PC-3 (cell line): ENCODE data around the gene HEATR3. TPM values are rescaled to one million over a fixed set of nuclear protein-coding genes. Genes with fewer than 3 reads are reported as not detected.
"Not testable (repeated sequence)": the region's sequence is repeated elsewhere in the genome, so short reads cannot be mapped to it uniquely, and the experiment has no call there.

Experiments
- ATAC-seq: fragments of 200-7000 bp; cut with Tn5 transposase; 2 replicates; pipeline ENCODE4 v1.9.1; 2020; ENCODE audit warnings: mild to moderate bottlenecking, moderate library complexity
- BruUV-seq: library from RNA; stranded (reverse); fragments of 400-500 nt; replicated peaks from 2 replicates; lab custom pipeline; 2021; lab: Mats Ljungman, UMichigan
- CTCF ChIA-PET: fragments of 300-600 bp; sonication (Branson Sonifier 250); formaldehyde crosslinking; loops from one replicate; lab custom pipeline; 2022; ENCODE audit warnings: antibody characterized with exemption; lab: Charles Lee
- POLR2A ChIA-PET: fragments of 300-600 bp; sonication (Branson Sonifier 250); formaldehyde crosslinking; loops from one replicate; lab custom pipeline; 2022; ENCODE audit warnings: antibody characterized with exemption; ENCODE audit not compliant: unreplicated experiment; lab: Charles Lee
- DNase-seq: peaks from one replicate; pipeline ENCODE4 v3.0.0-alpha.2; 2015
- H2AFZ ChIP-seq: fragments of 300-600 bp; sonication (generic); 2 replicates; pipeline ENCODE4 v1.6.0; 2016; ENCODE audit warnings: antibody characterized with exemption, low read length
- H3F3A ChIP-seq: fragments of 300-600 bp; sonication (generic); one replicate; pipeline ENCODE4 v1.6.0; 2017; ENCODE audit warnings: antibody characterized with exemption, low read length, control low read depth, mild to moderate bottlenecking; ENCODE audit not compliant: unreplicated experiment
- H3K27ac ChIP-seq: fragments of 300-600 bp; sonication (generic); 2 replicates; pipeline ENCODE4 v1.5.1; 2016; ENCODE audit warnings: mild to moderate bottlenecking, low read length
- H3K27me3 ChIP-seq: fragments of 300-600 bp; sonication (generic); 2 replicates; pipeline ENCODE4 v1.6.1; 2016; ENCODE audit warnings: low read length, mixed read lengths
- H3K36me3 ChIP-seq: fragments of 300-600 bp; sonication (generic); 2 replicates; pipeline ENCODE4 v1.6.1; 2016; ENCODE audit warnings: low read depth, mixed run types, low read length, mixed read lengths
- H3K4me1 ChIP-seq: fragments of 300-600 bp; sonication (generic); 2 replicates; pipeline ENCODE4 v1.5.1; 2016; ENCODE audit warnings: low read length; ENCODE audit not compliant: insufficient read depth
- H3K4me2 ChIP-seq: fragments of 300-600 bp; sonication (generic); 2 replicates; pipeline ENCODE4 v1.6.0; 2016; ENCODE audit warnings: low read length
- H3K4me3 ChIP-seq: fragments of 300-600 bp; sonication (generic); 2 replicates; pipeline ENCODE4 v1.5.1; 2016; ENCODE audit warnings: mild to moderate bottlenecking, low read length, mixed read lengths
- H3K79me2 ChIP-seq: fragments of 300-600 bp; sonication (generic); 2 replicates; pipeline ENCODE4 v1.6.1; 2017; ENCODE audit warnings: low read length, mixed read lengths
- H3K9ac ChIP-seq: fragments of 300-600 bp; sonication (generic); 2 replicates; pipeline ENCODE4 v1.6.0; 2016; ENCODE audit warnings: mild to moderate bottlenecking, low read length
- H3K9me2 ChIP-seq: fragments of 300-600 bp; sonication (generic); replicated peaks from 2 replicates; pipeline ENCODE4 v1.6.1; 2016; ENCODE audit warnings: mixed run types, low read length, mixed read lengths
- H3K9me3 ChIP-seq: fragments of 300-600 bp; sonication (generic); 2 replicates; pipeline ENCODE4 v1.6.1; 2016; ENCODE audit warnings: low read length, mixed read lengths
- H4K20me1 ChIP-seq: fragments of 300-600 bp; sonication (generic); 2 replicates; pipeline ENCODE4 v1.6.1; 2016; ENCODE audit warnings: low read length, mixed read lengths
- EZH2 ChIP-seq: fragments of 300-600 bp; sonication (generic); IDR thresholded peaks from one replicate; pipeline ENCODE4 v1.6.1; 2017; ENCODE audit warnings: antibody characterized with exemption, mild to moderate bottlenecking, low read length; ENCODE audit not compliant: unreplicated experiment
- EZH2phosphoT487 ChIP-seq: fragments of 300-600 bp; sonication (generic); IDR thresholded peaks from 2 replicates; pipeline ENCODE4 v1.6.1; 2018; ENCODE audit warnings: mild to moderate bottlenecking, antibody characterized with exemption, low read length, borderline replicate concordance
- intact Hi-C: fragments of 100-400 bp; cut with micrococcal nuclease; formaldehyde crosslinking; loops from 2 replicates; pipeline ENCODE4 v1.9.0; 2023
- total RNA-seq: library from RNA; depleted of rRNA; stranded (reverse); fragments of >200 nt; gene quantifications from 2 replicates; pipeline ENCODE4 v1.2.3, GENCODE V29; 2014
- TF ChIP-seq, protein P1 (sequence below): fragments of 300-600 bp; sonication (generic); conservative IDR thresholded peaks from 2 replicates; pipeline ENCODE4 v1.5.1; 2017; ENCODE audit warnings: antibody characterized with exemption, low read depth, mild to moderate bottlenecking, low read length

The HEATR3 gene
- total RNA-seq, 1 experiment from 2014 or later, result 18.7 TPM

DNA sequence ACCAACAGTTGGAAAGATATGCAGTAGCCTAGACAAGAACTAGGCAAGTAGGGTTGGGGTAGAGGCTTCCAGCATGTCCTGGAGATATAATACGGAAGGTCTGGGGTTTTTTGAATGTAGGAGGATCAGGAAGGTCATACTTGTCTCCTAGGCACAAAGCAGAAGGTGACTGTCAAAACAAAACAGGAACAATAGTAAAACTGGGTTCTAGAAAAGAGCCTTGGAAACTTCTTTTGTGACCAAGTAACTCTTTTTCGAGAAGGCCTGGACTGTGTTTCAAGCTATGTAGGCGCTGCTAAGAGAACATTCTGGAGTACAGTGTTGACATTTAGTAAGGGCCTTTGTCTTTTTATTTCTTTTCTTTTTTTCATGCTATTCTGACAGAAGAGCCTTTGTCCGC lies 60.4 kb downstream of the HEATR3 start:
- Histone ChIP-seq H3K36me3 (no peaks in the 10 kb centered on the region), H3K9me2 (no peaks in the 10 kb centered on the region), H3K4me2 (no peak overlapping the region), H4K20me1 (no peaks in the 10 kb centered on the region), H3K27me3 (no peaks in the 10 kb centered on the region), H3K9me3 (no peaks in the 10 kb centered on the region), H3K4me1 (no peaks in the 10 kb centered on the region), H3K79me2 (no peaks in the 10 kb centered on the region), H3K27ac (no peak overlapping the region), H2AFZ (no peak overlapping the region), H3K4me3 (no peak overlapping the region), H3F3A (no peaks in the 10 kb centered on the region), H3K9ac (no peak overlapping the region)
- TF ChIP-seq EZH2phosphoT487, result no peak
- TF ChIP-seq, protein P1, sequence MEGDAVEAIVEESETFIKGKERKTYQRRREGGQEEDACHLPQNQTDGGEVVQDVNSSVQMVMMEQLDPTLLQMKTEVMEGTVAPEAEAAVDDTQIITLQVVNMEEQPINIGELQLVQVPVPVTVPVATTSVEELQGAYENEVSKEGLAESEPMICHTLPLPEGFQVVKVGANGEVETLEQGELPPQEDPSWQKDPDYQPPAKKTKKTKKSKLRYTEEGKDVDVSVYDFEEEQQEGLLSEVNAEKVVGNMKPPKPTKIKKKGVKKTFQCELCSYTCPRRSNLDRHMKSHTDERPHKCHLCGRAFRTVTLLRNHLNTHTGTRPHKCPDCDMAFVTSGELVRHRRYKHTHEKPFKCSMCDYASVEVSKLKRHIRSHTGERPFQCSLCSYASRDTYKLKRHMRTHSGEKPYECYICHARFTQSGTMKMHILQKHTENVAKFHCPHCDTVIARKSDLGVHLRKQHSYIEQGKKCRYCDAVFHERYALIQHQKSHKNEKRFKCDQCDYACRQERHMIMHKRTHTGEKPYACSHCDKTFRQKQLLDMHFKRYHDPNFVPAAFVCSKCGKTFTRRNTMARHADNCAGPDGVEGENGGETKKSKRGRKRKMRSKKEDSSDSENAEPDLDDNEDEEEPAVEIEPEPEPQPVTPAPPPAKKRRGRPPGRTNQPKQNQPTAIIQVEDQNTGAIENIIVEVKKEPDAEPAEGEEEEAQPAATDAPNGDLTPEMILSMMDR, result no peak
- TF ChIP-seq EZH2, result no peak
- intact Hi-C loops, result no loop called here
- CTCF ChIA-PET, result no interaction called here
- BruUV-seq, result no TSS peak
- DNase-seq, result no peak
- POLR2A ChIA-PET, result no interaction called here
- ATAC-seq, result no peak

DNA sequence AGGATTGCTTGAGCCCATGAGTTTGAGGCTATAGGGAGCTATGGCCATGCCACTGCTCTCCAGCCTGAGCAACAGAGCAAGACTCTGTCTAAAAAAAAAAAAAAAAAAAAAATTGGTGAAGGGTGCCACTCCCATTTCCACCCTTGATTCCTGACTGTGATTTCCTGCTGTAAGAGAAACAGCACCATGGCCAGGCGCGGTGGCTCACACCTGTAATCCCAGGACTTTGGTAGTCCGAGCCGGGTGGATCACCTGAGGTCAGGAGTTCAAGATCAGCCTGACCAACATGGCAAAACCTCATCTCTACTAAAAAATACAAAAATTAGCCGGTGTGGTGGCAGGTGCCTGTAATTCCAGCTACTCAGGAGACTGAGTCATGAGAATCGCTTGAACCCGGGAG lies 66.8 kb downstream of the HEATR3 start:
- H4K20me1 ChIP-seq, H3K27me3 ChIP-seq, H2AFZ ChIP-seq, H3K9me3 ChIP-seq, H3F3A ChIP-seq, H3K36me3 ChIP-seq, H3K9me2 ChIP-seq, H3K4me2 ChIP-seq, BruUV-seq, DNase-seq, H3K27ac ChIP-seq, POLR2A ChIA-PET, H3K9ac ChIP-seq, H3K79me2 ChIP-seq, intact Hi-C loops, H3K4me3 ChIP-seq, H3K4me1 ChIP-seq, ATAC-seq: not testable (repeated sequence)
- CTCF ChIA-PET, result interaction anchor here (0.5 kb wide), 1 partner anchor 59 kb away, joined by 3 read pairs; no protein-coding TSS in a partner anchor

DNA sequence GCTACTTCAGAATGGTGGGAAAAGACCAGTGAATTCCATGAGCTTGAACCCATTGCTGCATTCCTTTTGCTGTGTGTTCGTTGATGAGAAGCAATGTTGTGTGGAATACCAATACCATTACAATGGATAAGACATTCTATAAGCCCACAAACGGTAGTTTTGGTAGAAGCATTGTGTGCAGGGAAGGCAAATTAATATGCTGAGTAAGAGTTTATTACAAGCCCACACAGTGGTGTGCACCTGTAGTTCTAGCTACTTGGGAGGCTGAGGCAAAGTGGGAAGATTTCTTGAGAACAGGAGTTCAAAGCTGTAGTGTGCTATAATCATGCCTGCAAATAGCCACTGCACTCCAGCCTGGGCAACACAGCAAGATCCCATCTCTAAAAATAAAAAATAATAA lies 67.4 kb downstream of the HEATR3 start:
- H3K4me2 ChIP-seq, result no peak overlapping the region
- H3K9me2 ChIP-seq, result no peaks in the 10 kb centered on the region
- no peak for TF ChIP-seq EZH2
- TF ChIP-seq, protein P1, result no peak
- no peak for TF ChIP-seq EZH2phosphoT487
- no peaks in the 10 kb centered on the region for H3F3A ChIP-seq
- CTCF ChIA-PET, result no interaction called here
- H3K4me3 ChIP-seq, result no peak overlapping the region
- DNase-seq, result no peak
- H3K79me2 ChIP-seq, result no peaks in the 10 kb centered on the region
- no TSS peak for BruUV-seq
- no peak overlapping the region for H3K27ac ChIP-seq
- no peak overlapping the region for H3K9ac ChIP-seq
- H4K20me1 ChIP-seq, result no peaks in the 10 kb centered on the region
- POLR2A ChIA-PET, result no interaction called here
- H2AFZ ChIP-seq, result no peak overlapping the region
- no peaks in the 10 kb centered on the region for H3K4me1 ChIP-seq
- H3K36me3 ChIP-seq, result no peaks in the 10 kb centered on the region
- no peaks in the 10 kb centered on the region for H3K27me3 ChIP-seq
- no peaks in the 10 kb centered on the region for H3K9me3 ChIP-seq
- intact Hi-C loops, result no loop called here
- no peak for ATAC-seq
